GM21619 (cell line): ENCODE results near the gene ANP32A.

Source experiments
- ATAC-seq: cut with Tn5 transposase; IDR thresholded peaks from one replicate; pipeline ENCODE4 v1.9.1; 2021; ENCODE audit not compliant: unreplicated experiment

Gene ANP32A

DNA sequence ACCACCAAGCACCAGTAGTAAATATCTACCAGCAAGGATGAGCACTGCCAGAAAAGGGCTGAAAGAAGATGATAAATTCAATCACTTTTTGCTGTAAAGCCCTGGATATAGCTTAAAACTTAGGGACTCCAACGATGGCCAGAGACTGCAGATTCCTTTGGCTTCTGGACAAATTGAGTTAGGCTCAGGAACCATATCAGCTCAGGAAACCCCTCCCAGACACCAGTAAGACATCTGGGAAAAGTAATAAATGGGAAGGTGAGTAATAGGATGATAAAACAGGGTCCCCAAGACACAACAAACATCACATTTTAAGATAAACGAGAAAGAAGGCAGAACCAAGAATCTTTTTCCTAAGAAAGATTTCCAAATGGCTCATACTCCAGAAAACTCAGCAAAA lies 65.0 kb downstream of the ANP32A start:
- ATAC-seq = no peak

DNA sequence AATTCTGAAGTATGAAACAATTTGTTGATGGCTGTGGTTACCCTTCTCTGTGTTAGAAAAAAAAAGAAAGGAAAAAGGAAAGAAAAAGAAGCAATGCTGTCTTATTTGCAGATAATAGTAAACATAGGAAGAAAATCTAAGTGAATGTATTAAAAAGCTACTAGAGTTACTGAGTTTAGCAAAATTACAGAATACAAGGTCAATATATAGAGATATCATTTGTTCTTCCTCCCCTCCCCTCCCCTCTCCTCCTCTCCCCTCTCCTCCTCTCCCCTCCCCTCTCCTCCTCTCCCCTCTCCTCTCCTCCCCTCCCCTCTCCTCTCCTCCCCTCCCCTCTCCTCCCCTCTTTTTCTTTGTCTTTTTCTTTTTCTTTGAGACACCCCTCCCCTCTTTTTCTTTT lies 69.1 kb downstream of the ANP32A start:
- no peak for ATAC-seq

DNA sequence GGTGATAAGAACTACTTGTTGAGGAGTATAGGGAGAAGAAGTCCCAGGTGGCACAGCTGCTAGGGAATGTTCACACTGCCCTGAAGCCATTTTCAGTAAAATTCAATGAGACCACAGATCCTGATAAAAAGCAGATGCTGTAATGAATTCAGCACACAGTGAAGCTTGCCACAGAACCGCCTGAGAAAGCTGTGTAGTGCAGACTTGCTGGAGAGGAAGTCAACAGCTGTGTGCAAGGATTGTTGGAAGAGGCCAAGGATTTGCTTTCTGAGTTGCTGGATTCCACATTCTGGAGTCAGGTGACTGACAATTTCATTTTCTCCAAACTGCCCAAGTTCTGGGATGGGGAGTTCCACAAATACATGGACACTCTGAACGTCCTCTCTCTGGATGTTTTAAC lies 70.9 kb downstream of the ANP32A start:
- no peak for ATAC-seq

DNA sequence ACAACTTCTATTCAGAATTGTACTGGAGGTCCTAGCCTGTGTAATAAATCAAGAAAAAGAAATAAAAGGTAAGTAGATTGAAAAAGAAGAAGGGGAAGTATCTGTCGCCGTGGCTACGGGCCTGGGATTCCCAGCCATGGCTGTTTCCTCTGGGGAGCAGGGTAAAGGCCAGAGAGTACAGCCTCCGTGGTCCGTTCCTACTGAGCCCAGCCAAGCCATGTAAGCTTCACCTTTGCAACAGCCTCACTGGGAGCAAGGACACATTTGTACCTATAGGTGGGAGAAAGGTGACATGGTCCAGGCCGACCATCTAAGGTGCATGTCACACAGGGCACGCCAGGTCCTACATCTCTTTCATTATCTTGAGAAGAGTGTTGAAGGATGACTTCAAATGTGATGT lies 71.3 kb downstream of the ANP32A start:
- ATAC-seq = no peak

DNA sequence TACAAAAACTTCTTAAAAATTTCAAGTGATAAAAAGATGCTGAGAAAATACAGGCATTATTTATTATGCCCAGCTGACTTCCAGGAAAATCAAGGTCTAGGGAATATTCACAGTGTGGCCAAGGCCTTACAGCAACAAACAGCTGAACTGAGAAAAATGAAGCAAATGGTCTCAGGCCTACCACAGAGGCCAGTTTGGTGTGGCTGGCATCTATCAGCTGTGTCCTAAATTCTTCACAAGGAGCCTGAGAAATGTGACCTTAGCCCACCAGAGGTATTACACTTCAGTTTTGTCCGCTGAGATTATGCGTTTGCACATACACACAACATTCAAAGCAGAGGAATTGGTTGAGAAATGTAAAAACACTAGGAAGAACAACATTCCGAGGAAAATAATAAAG lies 77.4 kb downstream of the ANP32A start:
- ATAC-seq = no peak

DNA sequence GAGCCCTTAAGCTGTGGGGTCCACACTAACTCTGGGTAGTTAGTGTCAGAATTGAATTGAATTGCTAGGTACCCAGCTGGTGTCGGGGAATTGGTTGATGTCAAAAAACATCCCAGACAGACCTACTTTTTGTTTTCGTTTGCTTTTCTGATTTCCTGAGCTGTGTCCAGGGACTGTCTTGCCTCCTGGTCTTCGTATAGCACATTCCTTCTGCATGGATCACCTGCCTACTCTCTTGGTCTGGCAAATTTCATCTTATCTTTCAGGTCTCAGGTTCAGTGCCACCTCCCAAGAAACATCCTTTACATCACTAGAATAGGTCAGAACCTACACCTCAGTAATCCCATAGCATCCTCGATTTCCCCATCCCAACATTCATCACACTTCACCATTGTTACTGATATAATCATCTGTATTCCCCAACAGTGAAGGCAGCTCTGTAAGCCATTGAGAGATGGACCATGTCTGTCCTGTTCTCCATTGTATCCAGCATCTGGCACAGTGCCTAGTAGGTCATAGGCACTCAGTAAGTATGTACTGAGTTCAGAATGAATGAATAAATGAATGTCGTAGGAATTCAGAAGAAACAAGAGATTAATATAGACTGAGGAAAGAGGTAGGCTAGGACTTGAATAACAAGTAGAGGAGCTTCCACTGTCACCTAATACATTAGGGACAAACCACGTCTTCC lies 81.2 kb downstream of the ANP32A start:
- ATAC-seq = no peak

DNA sequence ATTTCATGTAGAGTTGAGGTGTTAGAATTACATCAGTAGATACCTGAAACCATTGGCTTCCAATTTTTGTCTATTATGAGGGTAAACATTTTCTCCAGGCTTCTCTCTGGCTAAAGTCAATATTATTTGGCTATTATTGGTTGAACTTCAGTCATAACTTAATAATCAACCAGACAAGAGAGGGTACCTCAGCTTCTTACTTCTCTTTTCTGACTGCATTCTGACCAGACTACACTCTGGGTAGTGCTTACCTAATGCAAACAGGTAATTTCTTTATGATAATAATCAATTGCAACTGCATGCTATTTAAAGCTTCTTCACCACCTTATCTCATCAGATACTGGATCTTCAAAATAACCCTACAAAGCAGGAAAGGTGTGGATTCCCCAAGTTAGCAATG lies 85.1 kb downstream of the ANP32A start:
- ATAC-seq = no peak

DNA sequence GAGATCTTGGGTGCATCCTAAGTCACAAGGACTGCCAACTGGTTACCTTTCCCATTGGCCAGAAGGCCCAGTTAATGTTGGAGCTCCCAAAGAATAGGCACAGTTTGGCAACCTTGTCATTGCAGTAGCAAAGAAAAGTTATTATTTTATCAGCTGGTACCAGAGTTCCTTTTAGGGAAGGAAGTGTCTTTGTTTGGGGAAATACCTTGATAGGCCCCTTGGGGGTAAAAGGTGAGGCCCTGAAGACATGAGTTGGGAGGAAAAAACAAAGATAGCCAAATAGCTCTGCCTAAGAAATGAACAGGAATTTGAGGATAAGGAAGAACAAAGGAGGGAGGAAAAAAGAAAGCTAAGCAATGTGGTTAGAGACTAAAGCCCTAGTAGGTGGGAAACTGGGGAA lies 85.8 kb downstream of the ANP32A start:
- ATAC-seq = no peak

DNA sequence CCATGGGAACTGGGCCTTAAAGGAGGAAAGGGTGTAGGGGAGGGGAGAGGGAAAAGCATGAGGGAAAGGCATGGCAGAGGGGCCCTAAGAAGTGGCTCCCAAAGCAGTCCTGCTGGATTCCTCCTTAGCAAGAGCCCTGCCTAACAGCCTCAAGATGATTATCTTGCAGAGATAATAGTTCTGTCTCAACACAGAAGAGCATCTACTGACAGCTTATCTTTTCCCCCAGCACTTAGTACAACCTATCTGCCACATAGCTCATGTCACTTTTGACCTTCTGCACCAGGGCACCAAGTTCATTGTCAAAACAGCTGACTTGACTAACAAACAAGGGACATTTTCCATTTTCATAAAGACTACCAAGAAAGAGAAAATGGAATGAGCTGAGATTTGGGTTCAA lies 86.3 kb downstream of the ANP32A start:
- ATAC-seq = no peak

DNA sequence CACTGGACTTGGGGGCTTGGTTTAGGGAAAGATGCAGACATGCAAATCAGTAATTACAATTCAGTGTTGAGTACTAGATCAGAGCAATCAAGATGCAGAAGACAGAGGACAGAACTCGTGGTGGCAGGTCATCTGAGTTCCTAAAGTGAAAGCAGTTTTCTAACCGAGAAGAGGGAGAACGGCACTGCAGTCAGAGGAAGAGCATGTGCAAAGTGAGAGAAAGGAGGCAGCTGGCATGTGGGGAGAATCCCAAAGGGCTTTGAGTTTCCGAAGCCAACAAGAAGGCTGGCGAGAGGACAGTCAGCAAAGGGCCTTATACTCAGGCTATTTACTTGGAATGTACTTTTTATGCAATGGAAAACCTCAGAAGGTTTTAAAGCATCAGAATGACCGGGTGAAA lies 87.0 kb downstream of the ANP32A start:
- no peak for ATAC-seq

DNA sequence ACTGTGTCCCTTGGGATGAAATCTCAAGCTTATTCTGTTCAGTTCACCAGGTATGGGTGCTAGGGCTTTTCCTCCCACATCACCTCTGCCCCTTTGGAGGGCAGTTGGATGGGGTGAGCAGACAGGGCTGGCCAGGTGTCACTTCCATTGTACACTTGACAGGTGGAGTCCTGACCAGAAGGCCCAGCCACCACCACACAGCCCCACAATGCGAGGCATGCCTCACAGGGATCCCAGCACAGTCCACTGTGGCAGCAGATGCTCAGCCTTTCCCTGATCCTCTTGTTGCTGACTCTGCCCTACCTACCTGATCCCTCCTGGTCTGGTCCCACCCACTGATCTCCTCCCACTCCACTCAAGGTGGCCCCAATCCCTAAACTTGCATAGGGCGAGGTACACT lies 88.2 kb downstream of the ANP32A start:
- no peak for ATAC-seq

DNA sequence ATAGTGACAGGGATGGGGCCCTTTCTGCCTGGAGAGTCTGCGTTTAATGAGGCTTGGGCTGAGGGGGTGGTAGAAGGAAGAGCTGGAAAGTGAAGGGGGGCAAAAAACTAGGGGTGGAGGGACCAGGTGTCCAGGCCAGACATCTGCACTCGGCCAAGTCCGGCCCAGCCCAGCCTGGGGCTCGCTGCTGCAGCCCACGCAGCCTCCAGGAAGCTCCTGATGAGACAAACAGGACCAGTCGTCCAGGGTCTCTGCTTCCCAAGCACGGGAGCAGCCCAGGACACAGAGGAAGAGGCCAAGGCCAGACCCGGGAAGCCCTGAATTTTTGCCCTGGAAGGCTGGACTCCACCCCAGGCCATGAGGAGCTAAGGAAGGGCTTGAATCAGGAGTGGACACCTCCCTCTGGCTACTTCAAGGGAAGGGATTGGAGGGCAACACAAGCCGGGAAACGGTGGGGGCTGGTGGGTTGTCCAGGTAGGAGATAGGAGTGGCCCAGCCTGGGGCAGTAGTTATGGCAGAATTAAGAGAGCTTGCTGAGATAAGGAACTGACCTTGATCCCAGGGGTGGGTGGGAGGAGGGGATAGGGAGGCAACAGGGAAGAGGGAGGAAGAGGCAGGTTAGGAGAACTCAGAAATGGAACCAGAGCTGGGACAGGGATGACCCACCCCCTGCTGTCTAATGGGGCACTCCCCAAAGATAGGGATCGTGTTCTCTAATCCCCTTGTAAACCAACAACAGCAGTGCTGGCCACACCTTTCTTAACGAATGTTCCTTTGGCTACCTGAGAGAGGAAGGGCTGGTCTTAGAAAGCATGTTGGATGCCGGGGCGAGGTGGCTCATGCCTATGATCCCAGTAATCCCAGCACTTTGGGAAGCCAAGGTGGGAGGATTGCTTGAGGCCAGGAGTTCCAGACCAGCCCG lies 89.5 kb downstream of the ANP32A start:
- ATAC-seq = no peak

DNA sequence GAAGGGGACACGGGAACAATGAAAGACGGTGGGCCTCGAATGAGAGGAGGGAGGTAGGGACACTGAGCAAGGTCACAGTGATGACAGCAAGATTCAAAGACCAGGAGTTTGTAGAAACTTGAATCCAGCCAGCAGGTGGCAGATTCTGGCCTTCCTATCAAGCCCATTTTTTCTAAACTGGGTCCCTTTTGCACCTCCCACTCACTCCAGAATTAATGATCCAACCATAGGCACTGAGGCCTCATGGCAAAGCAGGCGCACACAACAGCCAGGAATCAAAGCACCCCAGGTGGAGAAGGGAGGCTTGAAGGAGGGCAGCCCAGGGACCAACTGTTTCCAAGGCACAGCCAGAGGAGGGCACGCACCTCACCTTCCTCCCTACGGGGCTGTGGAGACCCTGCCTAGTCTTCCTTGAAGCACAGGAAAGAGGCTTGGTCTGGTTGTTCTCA lies 90.2 kb downstream of the ANP32A start:
- ATAC-seq = no peak

DNA sequence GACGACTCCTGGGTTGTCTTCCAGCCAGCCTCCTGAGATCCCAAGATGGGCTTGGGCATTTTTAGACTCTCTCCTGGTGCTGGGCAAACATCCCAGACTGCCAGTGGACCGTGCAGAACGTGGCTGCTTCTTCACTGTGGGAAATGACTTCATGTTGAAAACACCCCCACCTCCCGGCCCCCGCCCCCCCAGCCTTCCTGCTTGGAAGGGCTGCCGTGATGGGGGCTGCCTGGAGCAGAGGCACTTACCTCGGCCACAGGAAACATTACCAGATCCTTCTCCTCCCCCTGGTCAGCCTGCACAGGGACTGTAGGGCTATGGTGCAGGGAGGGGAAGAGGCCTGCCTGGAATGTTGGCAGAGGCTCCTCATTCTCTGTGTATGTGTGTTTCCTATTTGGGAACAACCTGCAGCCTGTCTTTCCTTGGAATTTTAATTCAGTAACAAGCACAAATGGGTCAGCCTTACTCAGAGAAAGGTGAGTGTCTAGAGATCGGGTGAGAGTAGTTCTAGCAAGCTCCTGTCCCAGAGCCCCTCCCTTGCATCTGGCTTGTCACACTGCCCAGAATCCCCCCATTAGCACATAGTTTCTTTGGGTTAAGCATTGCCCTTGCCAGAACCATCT lies 90.8 kb downstream of the ANP32A start:
- no peak for ATAC-seq
